ENCODE measurements around the gene SYDE1.

GRCh38 chr19:15091918-15092753 lies 15.1 kb upstream of the SYDE1 start:
- peak; percentile 45 to 75 (median 64) for TF ChIP-seq CTCF (IDR thresholded peaks at IDR 0.05)
- TF ChIP-seq POLR2A (IDR thresholded peaks at IDR 0.05) = no peak

All from uterus (tissue), 2 donors.